ENCODE data around the gene PAQR8.

DNA sequence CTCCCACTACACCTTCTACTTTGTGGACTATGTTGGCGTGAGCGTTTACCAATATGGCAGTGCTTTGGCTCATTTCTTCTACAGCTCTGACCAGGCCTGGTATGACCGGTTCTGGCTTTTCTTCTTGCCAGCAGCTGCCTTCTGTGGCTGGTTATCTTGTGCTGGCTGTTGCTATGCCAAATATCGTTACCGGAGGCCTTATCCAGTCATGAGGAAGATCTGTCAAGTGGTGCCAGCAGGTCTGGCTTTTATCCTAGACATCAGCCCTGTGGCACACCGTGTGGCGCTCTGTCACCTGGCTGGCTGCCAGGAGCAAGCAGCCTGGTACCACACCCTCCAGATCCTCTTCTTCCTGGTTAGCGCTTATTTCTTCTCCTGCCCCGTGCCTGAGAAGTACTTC is 41.7 kb downstream of the PAQR8 start:
- TF ChIP-seq, protein P1, sequence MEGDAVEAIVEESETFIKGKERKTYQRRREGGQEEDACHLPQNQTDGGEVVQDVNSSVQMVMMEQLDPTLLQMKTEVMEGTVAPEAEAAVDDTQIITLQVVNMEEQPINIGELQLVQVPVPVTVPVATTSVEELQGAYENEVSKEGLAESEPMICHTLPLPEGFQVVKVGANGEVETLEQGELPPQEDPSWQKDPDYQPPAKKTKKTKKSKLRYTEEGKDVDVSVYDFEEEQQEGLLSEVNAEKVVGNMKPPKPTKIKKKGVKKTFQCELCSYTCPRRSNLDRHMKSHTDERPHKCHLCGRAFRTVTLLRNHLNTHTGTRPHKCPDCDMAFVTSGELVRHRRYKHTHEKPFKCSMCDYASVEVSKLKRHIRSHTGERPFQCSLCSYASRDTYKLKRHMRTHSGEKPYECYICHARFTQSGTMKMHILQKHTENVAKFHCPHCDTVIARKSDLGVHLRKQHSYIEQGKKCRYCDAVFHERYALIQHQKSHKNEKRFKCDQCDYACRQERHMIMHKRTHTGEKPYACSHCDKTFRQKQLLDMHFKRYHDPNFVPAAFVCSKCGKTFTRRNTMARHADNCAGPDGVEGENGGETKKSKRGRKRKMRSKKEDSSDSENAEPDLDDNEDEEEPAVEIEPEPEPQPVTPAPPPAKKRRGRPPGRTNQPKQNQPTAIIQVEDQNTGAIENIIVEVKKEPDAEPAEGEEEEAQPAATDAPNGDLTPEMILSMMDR (IDR thresholded peaks at IDR 0.05; ENCODE audit: insufficient read depth, low read depth, low read length) = no peak
- TF ChIP-seq EZH2 (IDR thresholded peaks at IDR 0.05; ENCODE audit: insufficient read depth, low read length) = no peak
